ENCODE results near the gene EXOC4.

The EXOC4 gene

DNA sequence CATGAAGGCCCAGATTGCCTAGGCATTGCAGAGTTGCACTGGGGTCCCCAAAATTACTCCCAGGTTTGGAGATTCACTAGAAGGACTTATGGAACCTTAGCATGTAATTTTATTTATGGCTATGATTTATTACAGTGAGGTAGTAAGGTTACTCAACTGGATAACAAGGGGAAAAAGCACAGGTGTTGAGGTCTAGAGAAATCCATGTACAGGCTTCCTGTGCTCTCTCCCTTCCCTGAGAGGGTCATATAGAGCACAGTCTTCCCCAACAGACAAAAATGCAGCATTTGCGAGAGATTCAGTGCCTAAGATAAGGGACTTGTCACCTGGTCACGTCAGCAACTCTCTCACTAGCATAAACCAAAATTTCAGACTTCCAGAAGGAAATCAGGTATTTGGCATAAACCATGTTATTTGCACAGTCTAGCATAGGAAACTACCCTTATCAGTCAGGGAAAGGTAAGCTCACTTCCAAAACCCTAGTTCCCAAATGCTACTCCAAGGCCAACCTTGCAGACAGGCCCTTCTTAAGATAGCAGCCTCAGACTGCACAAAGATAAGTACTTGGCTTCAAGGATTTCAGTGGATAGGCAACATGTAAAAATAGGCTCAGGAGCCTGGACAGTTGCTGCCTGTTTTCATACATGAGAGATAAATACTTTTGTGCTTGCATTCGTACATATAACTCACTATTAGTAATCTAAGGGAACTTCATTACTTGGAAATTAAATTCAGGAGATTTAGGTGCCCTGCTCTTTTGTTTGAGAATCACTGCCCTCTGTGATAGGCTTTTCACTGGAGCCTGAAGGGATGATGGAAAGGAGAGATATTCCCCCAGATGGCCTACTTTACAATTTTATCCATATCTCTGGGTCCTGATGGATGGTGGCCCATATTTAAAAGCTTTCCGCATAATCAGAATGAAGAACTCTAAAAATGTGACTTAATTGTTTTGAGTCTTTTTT, 495.8 kb downstream of the EXOC4 start (continued):
- TF ChIP-seq ZNF132 (tag by site-specific recombination; IDR thresholded peaks at IDR 0.05; ENCODE audit: borderline replicate concordance) (no peak), ZBTB8A (tag by site-specific recombination; IDR thresholded peaks at IDR 0.05) (no peak)

DNA sequence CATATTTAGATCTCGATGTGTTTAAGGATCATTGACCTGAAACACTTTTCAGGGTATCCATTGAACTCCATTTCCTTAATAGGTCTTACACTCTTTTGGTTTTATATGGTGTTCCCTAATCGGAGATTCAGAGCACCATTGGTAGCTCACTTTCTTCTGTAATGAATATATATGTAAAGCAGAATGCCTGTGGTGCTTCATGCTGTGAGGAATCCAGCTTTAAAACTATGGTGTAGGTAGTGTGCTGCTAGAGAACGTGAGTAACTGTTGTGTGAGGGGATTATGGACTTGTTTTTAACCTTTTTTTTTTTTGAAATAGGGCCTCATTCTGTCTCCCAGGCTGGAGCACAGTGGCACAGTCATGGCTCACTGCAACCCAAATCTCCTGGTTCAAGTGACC, 497.4 kb downstream of the EXOC4 start:
- no peaks in the 10 kb centered on the region for H3K36me3 ChIP-seq (ENCODE audit: control insufficient read depth in 2 of 2, insufficient read depth in 1 of 2, low read length in 2 of 2)
- H3K4me1 ChIP-seq (ENCODE audit: control insufficient read depth, insufficient read depth, low read length), result peaks cover 3% of the 10 kb centered on the region; the same call in 1 of the 2 replicates
- H3K4me3 ChIP-seq (ENCODE audit: low read depth, low read length), result no peak overlapping the region
- CTCF ChIA-PET, result interaction anchor here (0.6 to 1.5 kb wide), 2 partner anchors 104 to 233 kb away, joined by 3 to 7 read pairs; no protein-coding TSS in a partner anchor
- POLR2A ChIA-PET, result no interaction called here
- H3K27ac ChIP-seq (ENCODE audit: extremely low read depth, low read depth, low read length), result no peak overlapping the region
- TF ChIP-seq, protein P1, sequence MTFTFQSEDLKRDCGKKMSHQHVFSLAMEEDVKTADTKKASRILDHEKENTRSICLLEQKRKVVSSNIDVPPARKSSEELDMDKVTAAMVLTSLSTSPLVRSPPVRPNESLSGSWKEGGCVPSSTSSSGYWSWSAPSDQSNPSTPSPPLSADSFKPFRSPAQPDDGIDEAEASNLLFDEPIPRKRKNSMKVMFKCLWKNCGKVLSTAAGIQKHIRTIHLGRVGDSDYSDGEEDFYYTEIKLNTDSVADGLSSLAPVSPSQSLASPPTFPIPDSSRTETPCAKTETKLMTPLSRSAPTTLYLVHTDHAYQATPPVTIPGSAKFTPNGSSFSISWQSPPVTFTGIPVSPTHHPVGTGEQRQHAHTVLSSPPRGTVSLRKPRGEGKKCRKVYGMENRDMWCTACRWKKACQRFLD (tag by site-specific recombination; IDR thresholded peaks at IDR 0.05), result no peak
- TF ChIP-seq, protein P2, sequence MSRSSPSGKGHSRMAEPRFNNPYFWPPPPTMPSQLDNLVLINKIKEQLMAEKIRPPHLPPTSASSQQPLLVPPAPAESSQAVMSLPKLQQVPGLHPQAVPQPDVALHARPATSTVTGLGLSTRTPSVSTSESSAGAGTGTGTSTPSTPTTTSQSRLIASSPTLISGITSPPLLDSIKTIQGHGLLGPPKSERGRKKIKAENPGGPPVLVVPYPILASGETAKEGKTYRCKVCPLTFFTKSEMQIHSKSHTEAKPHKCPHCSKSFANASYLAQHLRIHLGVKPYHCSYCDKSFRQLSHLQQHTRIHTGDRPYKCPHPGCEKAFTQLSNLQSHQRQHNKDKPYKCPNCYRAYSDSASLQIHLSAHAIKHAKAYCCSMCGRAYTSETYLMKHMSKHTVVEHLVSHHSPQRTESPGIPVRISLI (tag by site-specific recombination; IDR thresholded peaks at IDR 0.05), result no peak
- no peaks in the 10 kb centered on the region for H3K9me3 ChIP-seq (ENCODE audit: control insufficient read depth, insufficient read depth, low read depth, low read length)

DNA sequence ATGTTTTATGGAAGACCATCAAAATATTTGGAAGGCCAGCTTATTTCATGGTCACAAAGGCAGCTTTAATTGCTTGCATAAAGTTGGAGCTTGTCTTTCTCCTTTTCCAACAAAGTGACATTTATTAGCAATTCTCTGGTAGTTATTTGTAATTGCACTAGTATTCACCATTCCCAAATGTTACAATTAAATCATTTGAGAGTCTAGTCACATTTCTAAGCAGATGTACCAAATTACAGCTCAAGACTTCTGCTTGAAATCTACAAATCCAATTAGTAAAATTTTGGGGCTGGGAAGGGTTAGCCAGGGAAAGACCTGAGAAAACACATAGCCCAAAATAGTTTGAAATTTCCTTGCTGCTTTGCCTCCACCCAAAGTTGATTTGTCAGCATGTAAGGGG, 498.2 kb downstream of the EXOC4 start:
- Histone ChIP-seq H3K27ac (ENCODE audit: extremely low read depth, low read depth, low read length) (no peak overlapping the region), H3K36me3 (ENCODE audit: control insufficient read depth in 2 of 2, insufficient read depth in 1 of 2, low read length in 2 of 2) (no peaks in the 10 kb centered on the region), H3K4me3 (ENCODE audit: low read depth, low read length) (no peak overlapping the region), H3K4me1 (ENCODE audit: control insufficient read depth, insufficient read depth, low read length) (peaks cover 3% of the 10 kb centered on the region; the same call in 1 of the 2 replicates), H3K9me3 (ENCODE audit: control insufficient read depth, insufficient read depth, low read depth, low read length) (no peaks in the 10 kb centered on the region)
- POLR2A ChIA-PET, result no interaction called here
- CTCF ChIA-PET, result interaction anchor here (1.5 kb wide), 1 partner anchor 103 kb away, joined by 7 read pairs; no protein-coding TSS in a partner anchor
- TF ChIP-seq ZNF174 (tag by site-specific recombination; IDR thresholded peaks at IDR 0.05) (no peak), ZNF791 (tag by site-specific recombination; IDR thresholded peaks at IDR 0.05) (no peak), GFI1B (tag by site-specific recombination; IDR thresholded peaks at IDR 0.05) (no peak), ZNF433 (tag by site-specific recombination; IDR thresholded peaks at IDR 0.05; ENCODE audit: low read depth) (no peak), ZXDB (tag by site-specific recombination; IDR thresholded peaks at IDR 0.05) (no peak), ZNF335 (tag by site-specific recombination; conservative IDR thresholded peaks at IDR 0.05) (no peak), ZNF426 (tag by site-specific recombination; IDR thresholded peaks at IDR 0.05) (no peak), ZNF239 (tag by site-specific recombination; IDR thresholded peaks at IDR 0.05) (no peak), ZFP3 (tag by site-specific recombination; IDR thresholded peaks at IDR 0.05; ENCODE audit: low read depth) (no peak)
- TF ChIP-seq, protein P3, sequence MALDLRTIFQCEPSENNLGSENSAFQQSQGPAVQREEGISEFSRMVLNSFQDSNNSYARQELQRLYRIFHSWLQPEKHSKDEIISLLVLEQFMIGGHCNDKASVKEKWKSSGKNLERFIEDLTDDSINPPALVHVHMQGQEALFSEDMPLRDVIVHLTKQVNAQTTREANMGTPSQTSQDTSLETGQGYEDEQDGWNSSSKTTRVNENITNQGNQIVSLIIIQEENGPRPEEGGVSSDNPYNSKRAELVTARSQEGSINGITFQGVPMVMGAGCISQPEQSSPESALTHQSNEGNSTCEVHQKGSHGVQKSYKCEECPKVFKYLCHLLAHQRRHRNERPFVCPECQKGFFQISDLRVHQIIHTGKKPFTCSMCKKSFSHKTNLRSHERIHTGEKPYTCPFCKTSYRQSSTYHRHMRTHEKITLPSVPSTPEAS (tag by site-specific recombination; IDR thresholded peaks at IDR 0.05), result no peak
- TF ChIP-seq, protein P4, sequence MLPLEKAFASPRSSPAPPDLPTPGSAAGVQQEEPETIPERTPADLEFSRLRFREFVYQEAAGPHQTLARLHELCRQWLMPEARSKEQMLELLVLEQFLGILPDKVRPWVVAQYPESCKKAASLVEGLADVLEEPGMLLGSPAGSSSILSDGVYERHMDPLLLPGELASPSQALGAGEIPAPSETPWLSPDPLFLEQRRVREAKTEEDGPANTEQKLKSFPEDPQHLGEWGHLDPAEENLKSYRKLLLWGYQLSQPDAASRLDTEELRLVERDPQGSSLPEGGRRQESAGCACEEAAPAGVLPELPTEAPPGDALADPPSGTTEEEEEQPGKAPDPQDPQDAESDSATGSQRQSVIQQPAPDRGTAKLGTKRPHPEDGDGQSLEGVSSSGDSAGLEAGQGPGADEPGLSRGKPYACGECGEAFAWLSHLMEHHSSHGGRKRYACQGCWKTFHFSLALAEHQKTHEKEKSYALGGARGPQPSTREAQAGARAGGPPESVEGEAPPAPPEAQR (tag by site-specific recombination; IDR thresholded peaks at IDR 0.05), result no peak
